CD4-positive, alpha-beta T cell treated with Interleukin-4 for 1 hour (primary cell): Measurements from ENCODE around the gene ALOX12B.
"Not testable (repeated sequence)": the region's sequence is repeated elsewhere in the genome, so short reads cannot be mapped to it uniquely, and the experiment has no call there.

ENCODE experiments used
- DNase-seq, 2 donors: peaks; one replicate each; pipeline ENCODE4 v3.0.0-alpha.2; 2020 to 2022

The ALOX12B gene

DNA sequence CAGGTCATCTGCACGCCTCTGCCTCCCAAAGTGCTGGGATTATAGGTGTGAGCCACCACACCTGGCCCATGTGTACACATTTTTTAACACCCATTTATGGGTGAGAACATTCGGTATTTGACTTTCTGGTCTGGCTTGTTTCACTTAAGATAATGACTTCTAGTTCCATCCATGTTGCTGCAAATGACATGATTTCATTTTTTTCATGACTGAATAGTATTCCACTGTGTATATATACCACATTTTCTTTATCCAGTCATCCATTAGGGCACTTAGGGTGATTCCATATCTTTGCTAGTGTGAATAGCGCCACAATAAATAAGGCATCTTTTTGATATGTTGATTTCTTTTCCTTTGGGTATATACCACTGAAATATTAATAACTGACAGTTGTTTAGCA is 5.6 kb downstream of the ALOX12B start:
- DNase-seq = no peak

GRCh38 chr17:8080799-8081219 is 6.7 kb downstream of the ALOX12B start:
- DNase-seq = no peak

- no peak for DNase-seq
Observed at GRCh38 chr17:8080208-8080798, 7.2 kb downstream of the ALOX12B start.

- DNase-seq = peak; percentile 80 to 82
Observed at GRCh38 chr17:8079291-8080207, 8.0 kb downstream of the ALOX12B start.

DNA sequence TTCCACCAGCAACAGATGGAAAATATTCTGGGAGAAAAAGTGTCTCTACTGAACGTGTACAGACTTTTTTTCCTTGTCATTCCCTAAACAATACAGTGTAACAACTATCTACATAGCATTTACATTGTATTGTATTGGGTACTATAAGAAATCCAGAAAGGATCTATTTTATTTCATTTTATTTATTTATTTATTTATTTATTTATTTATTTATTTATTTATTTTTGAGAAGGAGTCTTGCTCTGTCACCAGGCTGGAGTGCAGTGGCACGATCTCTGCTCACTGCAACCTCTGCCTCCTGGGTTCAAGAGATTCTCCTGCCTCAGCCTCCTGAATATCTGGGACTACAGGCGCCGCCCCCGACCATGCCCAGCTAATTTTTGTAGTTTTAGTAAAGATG is 9.6 kb downstream of the ALOX12B start:
- DNase-seq = not testable (repeated sequence)

DNA sequence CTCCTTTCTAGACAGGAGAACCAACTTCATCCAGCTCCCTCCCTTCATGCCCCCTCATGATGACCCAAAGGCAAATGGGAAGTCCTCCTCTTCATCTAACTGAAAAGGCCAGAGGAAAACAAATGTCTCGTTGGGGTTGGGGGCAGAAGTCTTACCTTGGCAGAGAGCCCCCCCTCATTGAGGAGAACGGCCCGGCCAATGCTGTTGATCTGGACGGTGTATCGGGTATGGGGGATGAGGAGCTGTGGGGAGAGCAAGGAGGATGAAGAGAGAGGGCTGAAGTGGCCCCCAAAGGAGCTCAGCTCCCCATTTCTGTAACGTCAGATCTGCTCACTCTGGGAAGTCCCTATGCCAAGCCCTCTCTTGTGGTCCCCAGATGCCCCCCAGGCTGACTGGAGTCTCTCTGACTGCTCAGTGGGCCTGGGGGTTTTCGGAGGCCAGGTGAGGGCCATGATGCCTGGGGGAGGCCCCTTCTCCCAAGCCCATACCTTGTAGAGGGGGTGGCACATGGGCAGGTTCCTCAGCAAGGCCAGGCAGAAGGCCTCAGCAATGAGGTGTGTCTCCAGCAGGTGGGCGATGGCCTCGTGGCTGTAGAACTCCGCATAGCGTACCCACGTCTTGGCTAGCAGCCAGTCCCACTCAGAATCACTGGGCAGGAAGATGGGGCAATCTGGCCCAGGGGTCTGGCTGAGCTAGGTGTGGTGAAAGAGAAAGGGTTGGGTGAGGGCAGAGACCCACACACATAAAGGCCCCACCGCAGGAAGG is 10.8 kb downstream of the ALOX12B start:
- DNase-seq = no peak

DNA sequence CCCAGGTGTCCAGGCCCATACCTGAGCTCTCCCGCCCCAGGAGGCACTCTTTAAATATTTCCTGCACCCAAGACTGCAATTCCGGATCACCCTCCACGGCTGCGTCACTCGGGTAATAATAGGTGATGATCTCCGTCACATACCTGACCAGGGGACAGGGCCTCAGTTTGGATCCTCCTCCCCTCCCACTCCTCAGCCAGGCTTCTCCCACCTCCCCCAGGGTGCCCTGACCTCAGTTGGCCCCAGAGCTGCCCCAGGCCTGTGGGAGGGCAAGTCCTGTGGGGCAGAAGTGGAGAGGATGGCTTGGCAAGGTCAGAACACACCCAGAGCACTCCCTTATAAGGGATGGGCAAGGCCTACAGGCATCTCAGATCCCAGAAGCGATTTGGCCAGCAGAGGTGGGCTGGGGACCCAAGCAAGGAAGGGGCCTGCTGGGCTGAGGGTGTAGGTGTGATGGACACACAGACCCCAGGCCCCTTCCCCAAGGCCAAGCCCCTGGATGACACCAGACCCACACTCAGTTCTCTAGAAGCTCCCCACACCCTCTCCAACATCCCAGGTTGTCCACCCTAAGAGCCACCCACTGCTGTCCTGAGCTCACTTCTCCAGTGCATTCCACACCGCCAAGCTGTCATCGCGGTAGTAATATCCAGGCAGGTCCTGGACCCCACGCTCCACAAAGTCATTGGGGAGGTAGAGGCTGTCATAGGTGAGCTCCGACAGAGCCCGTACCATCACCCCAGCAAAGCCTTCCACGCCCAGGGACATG is 11.8 kb downstream of the ALOX12B start:
- no peak for DNase-seq

DNA sequence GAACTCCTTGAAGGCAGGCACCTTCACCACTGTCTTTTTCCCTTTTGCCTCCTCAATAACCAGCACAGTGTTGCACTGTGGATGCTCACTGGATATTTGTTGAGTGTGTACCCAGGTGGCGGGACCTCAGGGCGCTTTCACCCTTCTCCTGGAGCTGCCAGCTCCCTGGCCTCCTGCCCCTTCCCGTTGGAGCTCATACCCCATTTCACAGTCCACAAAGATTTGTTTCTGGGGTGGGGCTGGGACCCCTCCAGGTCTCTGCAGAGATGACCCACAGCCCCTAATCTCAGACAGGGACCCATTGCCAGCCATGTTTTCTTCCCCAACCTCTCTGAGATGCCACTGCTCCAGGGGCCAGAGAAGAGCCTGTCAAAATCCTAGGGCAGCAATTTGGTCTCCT is 12.4 kb downstream of the ALOX12B start:
- no peak for DNase-seq

DNA sequence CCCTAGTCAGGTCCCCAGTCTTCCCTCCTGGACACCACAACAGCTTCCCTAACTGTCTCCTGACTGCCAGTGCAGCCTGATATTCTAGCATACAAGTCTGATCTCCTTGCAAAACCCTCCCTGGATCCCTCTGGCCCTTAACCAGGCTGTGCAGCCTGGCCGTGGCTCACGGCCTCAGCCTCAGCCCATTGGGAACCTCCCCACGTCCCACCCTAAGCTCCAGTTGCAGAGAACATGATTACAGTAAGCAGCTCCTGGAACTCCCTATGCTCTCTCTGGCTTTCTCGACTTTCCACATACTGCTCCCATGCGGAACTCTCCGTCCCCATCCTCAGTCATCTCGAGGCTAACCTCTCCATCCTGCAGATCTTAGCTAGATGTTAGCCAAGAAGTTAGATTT is 13.0 kb downstream of the ALOX12B start:
- no peak for DNase-seq

DNA sequence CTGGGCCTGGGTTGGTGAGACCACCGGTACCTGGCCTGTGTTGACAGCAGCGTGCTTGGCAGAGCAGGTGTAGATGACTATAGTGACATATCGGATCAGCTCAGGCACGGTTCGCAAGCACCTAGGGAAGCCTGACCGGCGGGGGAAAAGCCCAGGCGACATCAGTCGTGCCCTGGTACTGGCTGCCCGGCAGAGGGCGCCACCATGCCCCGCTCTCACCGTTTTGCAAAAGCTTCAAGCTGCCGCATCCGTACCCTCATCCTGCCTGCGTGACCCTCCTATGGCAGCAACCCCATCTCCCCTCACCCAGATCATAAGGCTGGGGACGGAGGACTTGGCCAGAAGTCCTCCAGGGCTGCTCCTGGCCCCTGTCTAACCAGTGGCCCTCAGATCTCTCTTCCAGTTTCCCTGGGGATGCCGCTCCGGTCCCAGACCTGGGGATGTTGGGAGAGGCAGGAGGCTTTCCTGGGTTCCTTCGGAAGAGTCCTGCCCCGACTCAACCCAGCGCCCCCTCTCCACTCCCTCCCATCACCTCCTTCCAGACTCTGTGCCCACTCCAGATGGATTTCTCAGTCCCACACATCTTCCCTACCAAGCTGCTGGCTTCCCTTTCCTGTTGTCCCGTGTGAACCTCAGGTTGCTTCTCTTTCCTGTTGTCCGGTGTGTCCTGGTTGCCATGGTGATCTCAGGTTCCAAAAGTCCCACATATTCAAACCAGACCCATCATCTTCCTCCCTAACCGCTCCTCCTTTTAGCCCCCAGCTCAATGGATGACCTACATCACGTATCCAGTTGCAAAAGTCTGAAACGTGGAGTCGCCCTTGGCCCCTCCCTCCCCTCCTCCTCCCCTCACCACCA is 13.7 kb downstream of the ALOX12B start:
- DNase-seq = peak; percentile 88 to 89

DNA sequence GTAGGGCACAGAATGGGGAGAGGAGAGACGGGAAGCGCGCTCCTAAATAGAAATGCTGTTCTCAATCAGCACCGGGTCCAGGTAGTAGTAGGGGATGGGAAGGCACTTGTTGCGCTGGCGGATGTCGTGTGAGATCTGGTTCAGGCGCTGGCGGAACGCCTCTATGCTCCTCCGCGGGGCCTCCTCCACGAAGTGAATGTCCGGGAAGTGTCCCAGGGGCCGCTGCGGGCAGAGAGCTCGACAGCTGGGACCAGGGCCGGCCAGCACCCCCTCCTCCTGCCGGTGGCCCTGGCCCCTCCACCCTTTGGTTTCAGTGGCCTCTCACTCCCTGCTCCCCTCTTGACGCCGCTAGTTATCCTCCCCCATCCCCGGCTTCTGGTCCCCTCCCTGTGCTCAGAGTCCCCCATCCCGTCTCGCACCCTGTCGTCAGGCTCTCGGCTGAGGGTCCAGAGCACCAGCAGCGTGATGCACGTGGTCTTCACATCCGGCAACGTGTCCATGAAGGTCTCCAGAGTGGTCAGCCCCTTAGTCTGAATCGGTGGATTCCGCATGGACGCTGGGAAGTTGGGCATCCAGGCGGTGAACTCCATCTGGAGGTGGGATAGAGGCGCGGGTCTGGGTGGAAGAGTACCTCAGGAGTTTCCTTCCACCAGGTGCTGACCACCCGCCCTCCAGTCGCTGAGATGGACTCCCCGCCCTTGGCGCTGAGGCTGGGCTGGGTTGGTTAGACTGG is 14.6 kb downstream of the ALOX12B start:
- DNase-seq = peak; percentile 27 to 34

- no peak for DNase-seq
Observed at GRCh38 chr17:8072341-8072728, 15.2 kb downstream of the ALOX12B start.

DNA sequence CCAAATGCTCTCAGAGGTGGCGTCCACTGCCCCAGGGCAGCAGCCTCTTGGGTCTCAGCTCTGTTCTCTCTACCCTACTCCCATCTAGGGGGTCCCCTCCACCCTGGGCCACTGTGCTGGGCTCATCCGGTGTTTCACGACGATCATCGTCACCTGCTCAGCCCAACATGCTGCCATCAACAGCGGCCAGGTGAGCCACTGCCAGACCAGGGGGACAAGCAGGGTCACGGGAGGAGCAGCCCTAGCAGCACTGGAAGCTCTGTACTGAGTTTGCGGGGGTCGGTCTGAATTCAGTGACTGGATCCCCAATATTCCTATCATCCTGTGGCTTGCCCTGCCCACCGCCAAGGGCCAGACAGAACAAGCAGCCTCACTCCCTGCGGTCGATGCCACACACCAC is 16.0 kb downstream of the ALOX12B start:
- no peak for DNase-seq

DNA sequence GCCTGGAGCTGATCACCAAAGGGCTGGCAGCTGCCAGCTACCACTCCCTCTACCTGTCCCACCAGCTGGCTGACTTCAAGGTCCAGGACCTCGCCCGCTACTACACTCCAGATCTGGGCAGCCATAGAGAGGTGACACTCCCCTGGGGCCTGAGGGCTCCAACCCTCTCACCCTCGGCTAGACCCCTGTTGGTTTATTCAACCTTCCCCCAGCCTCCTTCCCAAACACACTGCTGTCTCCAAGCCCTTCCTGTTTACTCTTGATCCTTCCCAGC is 18.0 kb downstream of the ALOX12B start:
- no peak for DNase-seq

DNA sequence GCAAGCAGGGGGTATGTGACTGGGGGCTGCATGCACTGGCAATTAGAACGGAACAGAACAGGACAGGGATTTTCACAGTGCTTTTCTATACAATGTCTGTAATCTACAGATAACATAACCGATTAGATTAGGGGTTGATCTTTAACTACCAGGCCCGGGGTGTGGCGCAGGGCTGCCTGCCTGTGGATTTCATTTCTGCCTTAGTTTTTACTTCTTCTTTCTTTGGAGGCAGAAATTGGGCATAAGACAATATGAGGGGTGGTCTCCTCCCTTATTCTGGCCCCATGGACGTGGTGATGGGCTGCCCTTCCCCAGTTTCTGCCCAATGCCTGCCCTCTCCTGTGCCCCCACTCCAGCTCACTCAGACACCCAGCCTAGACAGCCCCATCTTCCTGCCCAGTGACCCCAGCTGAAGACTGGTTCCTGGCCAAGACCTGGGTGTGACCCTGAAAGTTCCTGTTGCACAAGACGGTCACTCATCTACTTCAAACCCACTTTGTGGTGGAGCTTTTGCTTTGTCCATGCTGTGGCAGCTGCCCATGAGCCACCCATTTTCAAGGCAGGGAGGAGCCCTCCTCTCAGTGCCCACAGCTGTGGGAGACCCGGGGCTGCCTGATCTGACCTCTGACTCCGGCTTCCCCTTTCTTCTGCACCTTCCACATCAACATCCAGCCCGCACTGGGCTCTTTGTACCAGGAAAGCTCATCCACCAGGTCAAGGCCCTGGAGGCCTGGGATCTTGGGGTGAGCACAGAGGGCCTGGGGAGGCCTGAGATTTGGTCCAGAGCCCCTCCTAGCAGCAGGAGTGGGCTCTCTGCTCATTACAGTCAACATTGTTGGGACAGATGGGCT is 18.6 kb downstream of the ALOX12B start:
- peak in 1 of 2 donors; percentile 63 for DNase-seq

- no peak for DNase-seq
Observed at GRCh38 chr17:8067806-8068205, 19.7 kb downstream of the ALOX12B start.

- no peak for DNase-seq
Observed at GRCh38 chr17:8066841-8067775, 20.4 kb downstream of the ALOX12B start.

GRCh38 chr17:8064561-8065019 is 22.9 kb downstream of the ALOX12B start:
- no peak for DNase-seq
